H1 (cell line): Measurements from ENCODE around the gene UVRAG. TPM values are rescaled to one million over a fixed set of nuclear protein-coding genes. Genes with fewer than 3 reads are reported as not detected.

ENCODE experiments used
- CTCF ChIA-PET: fragments of 300-600 bp; sonication (Branson Sonifier 250); formaldehyde crosslinking; loops from one replicate; lab custom pipeline; 2021; ENCODE audit not compliant: partially characterized antibody; lab: Charles Lee
- POLR2A ChIA-PET: fragments of 300-600 bp; sonication (Branson Sonifier 250); formaldehyde crosslinking; loops from one replicate; lab custom pipeline; 2021; ENCODE audit warnings: inconsistent platforms; ENCODE audit not compliant: partially characterized antibody; lab: Charles Lee
- DNase-seq, 2 experiments: peaks; one replicate each; pipeline versions ENCODE4 v3.0.0 to v3.0.0-alpha.2; 2010 to 2022; ENCODE audit warnings: low spot score in 2 of 2, low read depth in 1 of 2, mixed read lengths in 1 of 2
- FAIRE-seq: peaks from 2 replicates; lab custom pipeline; 2011; peaks lifted over from hg19 to GRCh38; lab: Jason Lieb, UNC
- H2AFZ ChIP-seq: 2 replicates; pipeline ENCODE4 v1.8.1; 2012; ENCODE audit warnings: low read length, inconsistent platforms
- H2AK5ac ChIP-seq: 2 replicates; pipeline ENCODE4 v1.6.1; 2013; ENCODE audit warnings: low read depth, low read length
- H2BK120ac ChIP-seq: replicated peaks from 2 replicates; pipeline ENCODE3; 2013; ENCODE audit warnings: low read depth, low read length, inconsistent platforms
- H2BK12ac ChIP-seq: 2 replicates; pipeline ENCODE4 v1.6.1; 2013; ENCODE audit warnings: low read depth, low read length
- H2BK15ac ChIP-seq: 2 replicates; pipeline ENCODE4 v1.6.1; 2013; ENCODE audit warnings: low read length
- H2BK20ac ChIP-seq: 2 replicates; pipeline ENCODE4 v1.6.1; 2013; ENCODE audit warnings: low read length
- H2BK5ac ChIP-seq: 2 replicates; pipeline ENCODE4 v1.6.1; 2013; ENCODE audit warnings: low read depth, low read length
- H3K14ac ChIP-seq: 2 replicates; pipeline ENCODE4 v1.6.1; 2013; ENCODE audit warnings: inconsistent platforms; ENCODE audit not compliant: insufficient read length
- H3K18ac ChIP-seq: 2 replicates; pipeline ENCODE4 v1.6.1; 2013; ENCODE audit warnings: low read length; ENCODE audit errors: extremely low read depth
- H3K23ac ChIP-seq: 2 replicates; pipeline ENCODE4 v1.6.1; 2013; ENCODE audit warnings: inconsistent platforms; ENCODE audit not compliant: insufficient read length
- H3K23me2 ChIP-seq: 2 replicates; pipeline ENCODE4 v1.6.1; 2013; ENCODE audit warnings: low read depth, low read length
- H3K27ac ChIP-seq: 2 replicates; pipeline ENCODE4 v1.6.1; 2011; ENCODE audit warnings: low read depth, low read length, inconsistent platforms
- H3K27me3 ChIP-seq, 4 experiments: replicated peaks in 1 of 4; 1 replicate in 1 of 4; 2 replicates in 3 of 4; pipeline versions ENCODE4 v1.6.1 to v1.8.1; 2011 to 2013; ENCODE audit warnings: low read length in 3 of 4, mild to moderate bottlenecking in 3 of 4, inconsistent platforms in 2 of 4, mixed read lengths in 2 of 4, moderate library complexity in 1 of 4; ENCODE audit not compliant: control insufficient read depth in 3 of 4, insufficient read depth in 3 of 4; ENCODE audit errors: extremely low read depth in 1 of 4
- H3K36me3 ChIP-seq, 4 experiments: 2 replicates each; pipeline versions ENCODE4 v1.6.1 to v1.8.1; 2011 to 2013; ENCODE audit warnings: mild to moderate bottlenecking in 4 of 4, low read length in 3 of 4, moderate library complexity in 2 of 4, control low read depth in 1 of 4, inconsistent platforms in 1 of 4; ENCODE audit not compliant: insufficient read depth in 4 of 4, control insufficient read depth in 2 of 4
- H3K4ac ChIP-seq: replicated peaks from 2 replicates; pipeline ENCODE3; 2013; ENCODE audit warnings: low read length, low read depth, mixed read lengths, inconsistent platforms; ENCODE audit not compliant: insufficient read length
- H3K4me1 ChIP-seq, 4 experiments: replicated peaks in 1 of 4; 1 replicate in 1 of 4; 2 replicates in 3 of 4; pipeline versions ENCODE4 v1.6.1 to v1.8.1; 2011 to 2013; ENCODE audit warnings: low read length in 3 of 4, inconsistent platforms in 2 of 4, mixed read lengths in 1 of 4; ENCODE audit not compliant: insufficient read depth in 4 of 4, control insufficient read depth in 3 of 4
- H3K4me2 ChIP-seq, 2 experiments: 2 replicates each; pipeline versions ENCODE4 v1.6.1 to v1.8.1; 2011 to 2013; ENCODE audit warnings: low read depth in 2 of 2, low read length in 2 of 2, control low read depth in 1 of 2, inconsistent platforms in 1 of 2, mild to moderate bottlenecking in 1 of 2; ENCODE audit not compliant: insufficient read depth in 1 of 2
- H3K4me3 ChIP-seq, 4 experiments: fragments of 200-600, 300-600 bp in 1 of 4; sonication (generic), shearing (Covaris generic), sonication (Bioruptor Twin) in 1 of 4; 2 replicates each; pipeline versions ENCODE4 v1.5.1 to v1.8.1; 2011 to 2016; ENCODE audit warnings: low read length in 4 of 4, low read depth in 3 of 4, control low read depth in 2 of 4, inconsistent platforms in 2 of 4, mild to moderate bottlenecking in 2 of 4, mixed read lengths in 1 of 4, moderate library complexity in 1 of 4; ENCODE audit not compliant: insufficient read depth in 2 of 4; ENCODE audit errors: extremely low read depth in 1 of 4
- H3K56ac ChIP-seq: replicated peaks from 2 replicates; pipeline ENCODE3; 2013; ENCODE audit warnings: low read depth, mild to moderate bottlenecking, mixed read lengths, low read length, inconsistent platforms; ENCODE audit not compliant: insufficient read length
- H3K79me1 ChIP-seq: 2 replicates; pipeline ENCODE4 v1.6.1; 2013; ENCODE audit warnings: low read depth, low read length, control low read depth
- H3K79me2 ChIP-seq, 2 experiments: 2 replicates each; pipeline versions ENCODE4 v1.6.1 to v1.8.1; 2012 to 2013; ENCODE audit warnings: low read length in 2 of 2, mild to moderate bottlenecking in 2 of 2, inconsistent platforms in 1 of 2; ENCODE audit not compliant: insufficient read depth in 2 of 2, control insufficient read depth in 1 of 2
- H3K9ac ChIP-seq, 4 experiments: replicated peaks in 1 of 4; 1 replicate in 1 of 4; 2 replicates in 3 of 4; pipeline versions ENCODE4 v1.6.1 to v1.8.1; 2011 to 2013; ENCODE audit warnings: low read depth in 3 of 4, low read length in 3 of 4, control low read depth in 2 of 4, mild to moderate bottlenecking in 2 of 4, moderate library complexity in 2 of 4, inconsistent platforms in 1 of 4; ENCODE audit errors: extremely low read depth in 1 of 4
- H3K9me3 ChIP-seq, 2 experiments: 2 replicates each; pipeline versions ENCODE4 v1.6.1 to v1.8.1; 2012 to 2013; ENCODE audit warnings: mild to moderate bottlenecking in 2 of 2, moderate library complexity in 2 of 2, control low read depth in 1 of 2, inconsistent platforms in 1 of 2, low read depth in 1 of 2, low read length in 1 of 2, mixed read lengths in 1 of 2; ENCODE audit not compliant: insufficient read depth in 2 of 2
- H4K20me1 ChIP-seq, 2 experiments: replicated peaks in 1 of 2; 2 replicates each; pipeline versions ENCODE3 to v1.8.1; 2011 to 2013; ENCODE audit warnings: inconsistent platforms in 2 of 2, low read length in 2 of 2, mild to moderate bottlenecking in 1 of 2; ENCODE audit not compliant: insufficient read depth in 2 of 2, control insufficient read depth in 1 of 2
- H4K5ac ChIP-seq: 2 replicates; pipeline ENCODE4 v1.6.1; 2013; ENCODE audit warnings: low read length, low read depth, mixed read lengths, inconsistent platforms; ENCODE audit not compliant: insufficient read length
- H4K8ac ChIP-seq: 2 replicates; pipeline ENCODE4 v1.8.0; 2013; ENCODE audit warnings: mild to moderate bottlenecking, moderate library complexity, low read length, inconsistent platforms; ENCODE audit not compliant: insufficient read depth; ENCODE audit errors: extremely low read depth
- H4K91ac ChIP-seq: replicated peaks from 2 replicates; pipeline ENCODE3; 2013; ENCODE audit warnings: low read length, mixed read lengths, inconsistent platforms; ENCODE audit not compliant: insufficient read length
- CEBPB ChIP-seq: IDR thresholded peaks from 2 replicates; pipeline ENCODE4 v1.6.1; 2012; ENCODE audit warnings: low read depth, low read length
- HDAC2 ChIP-seq, 2 experiments: fragments of 300-600 bp in 1 of 2; sonication (generic) in 1 of 2; IDR thresholded peaks; 2 replicates each; pipeline ENCODE4 v1.6.1; 2011 to 2012; ENCODE audit warnings: low read depth in 2 of 2, low read length in 2 of 2, mild to moderate bottlenecking in 2 of 2, moderate library complexity in 2 of 2, borderline replicate concordance in 1 of 2, inconsistent platforms in 1 of 2
- JUN ChIP-seq: IDR thresholded peaks from 2 replicates; pipeline ENCODE4 v1.6.1; 2011; ENCODE audit warnings: low read depth, mild to moderate bottlenecking, improper control_type of control experiment, low read length
- KDM4A ChIP-seq: IDR thresholded peaks from one replicate; pipeline ENCODE4 v1.7.1; 2012; ENCODE audit warnings: low read depth, mild to moderate bottlenecking, moderate library complexity, low read length, inconsistent platforms; ENCODE audit not compliant: severe bottlenecking
- PHF8 ChIP-seq: fragments of 200-600 bp; sonication (generic); conservative IDR thresholded peaks from 2 replicates; pipeline ENCODE4 v1.7.1; 2012; ENCODE audit warnings: low read depth, mild to moderate bottlenecking, inconsistent platforms, low read length, moderate library complexity
- RBBP5 ChIP-seq: IDR thresholded peaks from 2 replicates; pipeline ENCODE4 v1.7.1; 2012; ENCODE audit warnings: low read depth, mild to moderate bottlenecking, inconsistent platforms, low read length, moderate library complexity, borderline replicate concordance
- SAP30 ChIP-seq: fragments of 300-600 bp; sonication (generic); IDR thresholded peaks from 2 replicates; pipeline ENCODE4 v1.7.1; 2012; ENCODE audit warnings: low read length, moderate library complexity, mild to moderate bottlenecking, inconsistent platforms; ENCODE audit not compliant: insufficient read depth, insufficient replicate concordance
- SIRT6 ChIP-seq: IDR thresholded peaks from one replicate; pipeline ENCODE4 v1.7.1; 2012; ENCODE audit warnings: low read length, inconsistent platforms
- SP2 ChIP-seq: IDR thresholded peaks from 2 replicates; pipeline ENCODE4 v1.6.1; 2012; ENCODE audit warnings: mild to moderate bottlenecking, low read length, inconsistent platforms
- SP4 ChIP-seq: IDR thresholded peaks from 2 replicates; pipeline ENCODE4 v1.6.1; 2012; ENCODE audit warnings: low read length, inconsistent platforms
- TAF1 ChIP-seq: IDR thresholded peaks from 2 replicates; pipeline ENCODE4 v1.6.1; 2011; ENCODE audit warnings: mild to moderate bottlenecking, low read depth, low read length
- TCF12 ChIP-seq: IDR thresholded peaks from 2 replicates; pipeline ENCODE4 v1.6.1; 2011; ENCODE audit warnings: low read depth, mild to moderate bottlenecking, low read length
- TEAD4 ChIP-seq: IDR thresholded peaks from 2 replicates; pipeline ENCODE4 v1.6.1; 2012; ENCODE audit warnings: low read depth, low read length, inconsistent platforms, mixed read lengths
- WGBS, 2 experiments: shearing (Covaris generic) in 1 of 2; methylation state at CpG; one replicate each; pipeline versions ENCODE4 v1.1.6 to v1.1.7; 2013 to 2015; ENCODE audit warnings: low lambda C conversion rate in 2 of 2, mixed read lengths in 2 of 2, inconsistent platforms in 1 of 2, low coverage in 1 of 2, missing lambda C conversion rate in 1 of 2; ENCODE audit not compliant: insufficient replicate concordance in 2 of 2, insufficient coverage in 1 of 2, insufficient read length in 1 of 2; ENCODE audit errors: extremely low coverage in 1 of 2, missing lambda C conversion rate in 1 of 2; 5-methylcytosine and 5-hydroxymethylcytosine counted together
- polyA plus RNA-seq, 7 experiments: library from polyadenylated mRNA; depleted of rRNA in 3 of 7; stranded (reverse) in 5 of 7; unstranded in 2 of 7; fragments of >200 nt in 5 of 7; fragments of 200-250 nt in 2 of 7; gene quantifications; 1 replicate in 5 of 7; 2 replicates in 1 of 7; 4 replicates in 1 of 7; pipeline versions ENCODE4 v1.2.1 to v1.2.3, GENCODE V29; 2011 to 2013; ENCODE audit warnings: missing spikeins in 2 of 7, mixed read lengths in 2 of 7
- total RNA-seq: library from RNA; stranded (reverse); fragmentation: NEBNext Ultra II Directional; extraction: Animal tissue kit (Norgen Biotek cat#: 25700); gene quantifications from 2 replicates; pipeline ENCODE4 v1.2.1, GENCODE V29; 2021

Gene UVRAG
- total and polyA plus RNA-seq, 2 of the 8 experiments (the other 6 are each of a cell fraction or from before 2014, with no cell fraction given), result 5.5 to 14.7 TPM

DNA sequence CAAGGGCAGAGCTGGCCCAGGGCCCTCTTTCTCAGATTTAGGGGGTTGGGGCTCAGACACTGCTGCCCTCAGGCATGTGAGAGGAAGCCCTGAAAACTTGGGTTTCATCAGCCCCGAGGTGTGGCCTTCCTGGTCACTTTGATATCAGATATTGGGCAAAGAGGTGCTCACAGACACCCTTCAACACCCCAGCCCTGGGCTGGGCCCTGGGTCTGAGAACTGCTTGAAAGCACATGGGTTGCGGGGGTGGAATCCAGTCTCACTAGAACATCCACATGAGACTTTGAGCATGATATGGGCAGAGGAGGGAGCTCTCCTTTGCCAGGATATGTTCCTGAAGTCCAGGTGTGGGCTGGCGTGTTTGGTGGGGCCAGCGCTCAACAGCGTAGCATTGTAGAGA lies 36.0 kb upstream of the UVRAG start:
- no peak overlapping the region for H3K23ac ChIP-seq
- ChIA-PET CTCF (interaction anchor here (0.8 to 1.3 kb wide), 6 partner anchors 11 to 57 kb away, joined by 3 to 7 read pairs (median 4); no protein-coding TSS in a partner anchor), POLR2A (no interaction called here)
- WGBS, 2 experiments, result 96% methylated on average over 5 of the region's 5 CpGs; no CpG with 5 or more reads in 1 of the 2 experiments
- no peak overlapping the region for H4K5ac ChIP-seq
- H3K56ac ChIP-seq, result no peak overlapping the region
- no peak for TF ChIP-seq RBBP5
- TF ChIP-seq SIRT6, result no peak
- no peak for TF ChIP-seq KDM4A
- no peak for TF ChIP-seq TCF12
- no peak for TF ChIP-seq SP2
- TF ChIP-seq TEAD4, result no peak
- no peak for TF ChIP-seq JUN
- no peak for TF ChIP-seq PHF8
- TF ChIP-seq SAP30, result no peak
- no peak for TF ChIP-seq HDAC2 (IDR thresholded peaks at IDR 0.05; ENCODE audit: borderline replicate concordance in 1 of 2, low read depth in 2 of 2, low read length in 2 of 2)
- no peak for TF ChIP-seq SP4
- TF ChIP-seq TAF1, result no peak
- TF ChIP-seq CEBPB, result no peak
- TF ChIP-seq, all 59 proteins: peak for 0
- Histone ChIP-seq H4K91ac (no peak overlapping the region), H3K23me2 (no peaks in the 10 kb centered on the region), H3K4ac (no peak overlapping the region), H3K14ac (no peak overlapping the region), H3K18ac (no peak overlapping the region; the same call in 1 of the 2 replicates), H2BK15ac (no peak overlapping the region), H3K4me2 (no peak overlapping the region), H2BK12ac (no peak overlapping the region), H3K27ac (no peak overlapping the region), H4K20me1 (no peaks in the 10 kb centered on the region), H2BK5ac (no peak overlapping the region), H2AFZ (no peak overlapping the region), H3K4me3 (no peak overlapping the region), H3K9ac (no peak overlapping the region), H3K36me3 (no peaks in the 10 kb centered on the region), H4K8ac (no peak overlapping the region), H2AK5ac (no peak overlapping the region), H3K4me1 (peaks cover 0 to 8% (median 4%) of the 10 kb centered on the region in 4 experiments; a peak in 5 of 7 replicates), H3K9me3 (no peaks in the 10 kb centered on the region), H2BK120ac (no peak overlapping the region), H3K79me2 (no peaks in the 10 kb centered on the region), H2BK20ac (no peak overlapping the region), H3K27me3 (no peaks in the 10 kb centered on the region), H3K79me1 (no peaks in the 10 kb centered on the region)
- FAIRE-seq (no peak), DNase-seq (no peak)
